NCI-H774 (cell line): ENCODE measurements around the gene SPTBN4.
A peak's percentile ranks its signal among the peaks of the same experiment; 100 is the strongest.
"Not testable (repeated sequence)": the region's sequence is repeated elsewhere in the genome, so short reads cannot be mapped to it uniquely, and the experiment has no call there.

ENCODE experiments used
- DNase-seq: peaks from one replicate; lab custom pipeline; 2025; lab: John Stamatoyannopoulos, UW

SPTBN4 gene

DNA sequence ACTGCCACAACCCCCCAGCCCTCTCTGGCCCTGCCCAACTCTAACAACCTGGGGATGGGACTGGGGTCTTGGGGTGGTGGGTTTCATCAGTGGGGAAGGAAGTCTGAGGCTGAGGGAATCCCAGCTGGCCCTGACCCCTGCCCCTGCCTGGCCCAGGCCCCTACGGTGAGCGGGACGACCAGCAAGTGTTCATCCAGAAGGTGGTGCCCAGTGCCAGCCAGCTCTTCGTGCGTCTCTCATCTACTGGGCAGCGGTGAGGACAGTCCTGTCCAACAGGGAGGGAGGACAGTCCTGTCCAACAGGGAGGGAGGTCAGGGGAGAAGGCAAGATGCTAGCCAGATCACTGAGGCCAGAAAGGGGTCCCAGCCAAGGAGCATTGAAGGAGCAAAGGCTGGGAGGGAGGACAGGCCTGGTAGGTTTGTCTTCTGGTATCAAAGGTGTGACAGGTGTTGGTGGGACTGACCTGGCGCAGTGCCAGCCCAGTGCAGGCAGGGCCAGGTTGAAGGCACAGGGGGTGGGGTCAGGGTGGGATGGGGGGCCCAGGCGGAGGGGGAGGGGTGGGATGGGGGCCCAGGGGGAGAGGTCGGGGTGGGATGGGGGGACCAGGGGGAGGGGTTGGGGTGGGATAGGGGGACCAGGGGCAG lies 122.2 kb downstream of the SPTBN4 start:
- DNase-seq, result no peak

DNA sequence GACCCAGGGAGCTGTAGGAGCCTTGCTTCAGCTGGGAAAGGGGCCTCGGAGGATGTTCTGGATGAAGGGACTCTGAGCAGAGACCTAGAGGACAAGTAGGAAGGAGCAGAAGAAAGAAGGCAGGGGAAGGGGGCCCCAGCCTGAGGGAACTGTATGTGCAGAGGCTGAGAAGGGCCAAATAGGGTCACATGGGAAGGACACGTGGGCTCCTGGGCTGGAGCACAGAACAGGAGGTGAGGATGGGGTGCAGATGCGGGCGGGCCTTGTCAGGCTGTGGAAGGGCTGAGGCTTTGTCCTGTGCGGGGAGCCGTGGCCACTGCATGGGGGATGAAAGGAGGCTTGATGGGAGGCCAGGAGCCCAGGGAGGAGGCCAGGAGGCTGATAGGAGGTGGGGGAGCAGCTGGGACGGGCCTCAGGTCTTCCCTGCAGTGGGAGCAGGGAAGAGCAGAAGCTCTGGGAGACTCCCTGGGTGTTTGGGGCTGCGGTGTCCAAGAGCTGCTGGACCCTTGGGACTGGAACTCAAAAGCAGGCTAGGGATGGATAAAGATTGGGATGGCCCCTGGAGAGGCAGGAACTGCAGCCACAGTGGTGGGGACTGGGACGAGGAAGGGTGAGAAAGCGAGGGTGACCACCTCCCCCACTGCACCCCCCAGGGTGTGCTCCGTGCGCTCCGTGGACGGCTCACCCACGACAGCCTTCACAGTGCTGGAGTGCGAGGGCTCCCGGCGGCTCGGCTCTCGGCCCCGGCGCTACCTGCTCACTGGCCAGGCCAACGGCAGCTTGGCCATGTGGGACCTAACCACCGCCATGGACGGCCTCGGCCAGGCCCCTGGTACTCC lies 123.0 kb downstream of the SPTBN4 start:
- DNase-seq, result no peak

DNA sequence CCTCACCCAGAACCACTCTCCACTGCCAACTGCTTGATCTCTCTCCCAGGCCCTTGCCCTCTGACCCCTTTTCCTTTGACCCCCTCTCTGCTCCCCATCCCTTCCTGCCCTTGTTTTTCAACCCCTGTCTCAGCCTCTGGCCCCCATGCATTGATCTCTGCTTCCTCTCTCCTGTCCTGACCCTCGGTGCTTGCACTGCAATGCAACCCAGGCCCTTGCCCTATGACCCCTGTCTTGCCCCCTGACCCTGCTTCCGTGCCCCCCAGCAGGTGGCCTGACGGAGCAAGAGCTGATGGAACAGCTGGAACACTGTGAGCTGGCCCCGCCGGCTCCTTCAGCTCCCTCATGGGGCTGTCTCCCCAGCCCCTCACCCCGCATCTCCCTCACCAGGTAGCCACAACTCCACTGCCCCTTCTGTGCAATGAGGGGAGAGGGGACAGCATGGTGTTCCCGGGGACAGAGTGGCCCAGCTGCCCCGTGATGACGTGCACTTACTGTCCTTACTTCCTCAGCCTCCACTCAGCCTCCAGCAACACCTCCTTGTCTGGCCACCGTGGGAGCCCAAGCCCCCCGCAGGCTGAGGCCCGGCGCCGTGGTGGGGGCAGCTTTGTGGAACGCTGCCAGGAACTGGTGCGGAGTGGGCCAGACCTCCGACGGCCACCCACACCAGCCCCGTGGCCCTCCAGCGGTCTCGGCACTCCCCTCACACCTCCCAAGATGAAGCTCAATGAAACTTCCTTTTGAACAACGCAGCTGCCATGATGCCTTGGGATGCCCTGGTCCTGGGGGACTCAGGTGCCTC lies 123.9 kb downstream of the SPTBN4 start:
- no peak for DNase-seq

DNA sequence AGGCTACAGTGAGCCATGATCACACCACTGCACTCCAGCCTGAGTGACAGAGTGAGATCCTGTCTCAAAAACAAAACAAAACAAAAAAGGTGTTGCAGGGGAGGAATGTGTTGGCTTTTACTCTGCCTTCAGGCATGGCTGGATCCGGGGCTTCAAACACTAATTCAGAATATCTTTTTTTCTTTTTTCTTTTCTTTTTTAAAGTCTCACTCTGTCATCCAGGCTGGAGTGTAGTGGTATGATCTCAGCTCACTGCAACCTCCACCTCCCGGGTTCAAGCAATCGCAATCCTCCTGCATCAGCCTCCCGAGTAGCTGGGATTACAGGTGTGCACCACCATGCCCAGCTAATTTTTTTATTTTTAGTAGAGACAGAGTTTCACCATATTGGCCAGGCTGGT lies 124.9 kb downstream of the SPTBN4 start:
- not testable (repeated sequence) for DNase-seq

DNA sequence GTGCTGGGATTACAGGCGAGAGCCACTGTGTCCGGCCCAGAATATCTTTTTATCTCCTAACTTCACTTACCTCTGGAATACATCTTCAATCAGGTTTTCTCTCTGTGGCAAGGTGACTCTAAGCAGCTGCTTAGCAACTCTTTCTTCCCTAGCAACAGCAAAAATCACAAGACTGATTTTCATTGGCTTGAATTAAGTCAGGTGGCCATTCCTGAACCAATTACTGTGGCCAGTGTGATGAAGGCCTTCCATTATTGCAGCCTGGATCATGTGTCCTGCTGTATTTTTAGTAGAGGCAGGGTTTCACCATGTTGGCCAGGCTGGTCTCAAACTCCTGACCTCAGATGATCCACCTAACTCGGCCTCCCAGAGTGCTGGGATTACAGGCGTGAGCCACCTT lies 125.4 kb downstream of the SPTBN4 start:
- DNase-seq, result peak; percentile 65

DNA sequence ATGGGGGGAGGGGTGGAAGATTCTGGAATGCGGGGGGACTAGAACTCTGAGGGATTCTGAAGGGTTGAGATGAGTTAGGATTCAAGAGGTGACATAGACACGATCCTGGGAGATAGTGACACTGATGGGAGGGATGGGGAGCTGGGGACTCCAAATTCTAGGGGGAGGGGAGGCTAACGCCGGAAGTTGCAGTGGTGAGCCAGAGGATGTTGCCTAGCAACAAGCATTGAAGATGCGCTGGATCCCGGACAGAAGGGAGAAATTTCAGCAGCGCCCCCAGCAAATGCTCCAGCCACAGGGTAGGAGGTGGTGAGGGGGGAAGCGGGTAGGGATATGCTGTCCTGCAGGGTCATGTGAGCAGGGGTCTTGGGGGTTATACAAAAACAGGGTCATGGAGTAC lies 127.5 kb downstream of the SPTBN4 start:
- no peak for DNase-seq

DNA sequence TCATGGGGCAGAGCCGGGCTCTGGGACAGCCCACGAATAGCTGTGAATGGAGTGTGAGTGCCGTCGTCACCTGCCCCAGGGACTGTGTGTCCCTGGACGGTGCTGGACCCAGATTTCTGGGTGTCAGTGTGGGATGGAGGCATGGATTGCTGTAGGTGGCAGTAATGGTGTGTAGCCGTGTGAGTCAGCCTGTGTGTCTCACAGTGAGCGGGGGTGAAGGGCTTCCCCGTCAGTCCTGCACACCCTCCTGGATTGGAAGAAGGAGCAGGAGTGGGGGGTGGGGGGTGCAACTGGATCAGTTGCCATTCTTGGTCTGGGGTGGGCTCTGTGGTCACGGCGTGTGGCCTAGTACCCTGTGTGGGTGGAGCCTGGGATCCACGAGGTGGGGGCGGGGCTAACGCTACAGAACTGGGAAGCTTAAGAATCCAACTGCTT lies 127.9 kb downstream of the SPTBN4 start:
- DNase-seq, result no peak

DNA sequence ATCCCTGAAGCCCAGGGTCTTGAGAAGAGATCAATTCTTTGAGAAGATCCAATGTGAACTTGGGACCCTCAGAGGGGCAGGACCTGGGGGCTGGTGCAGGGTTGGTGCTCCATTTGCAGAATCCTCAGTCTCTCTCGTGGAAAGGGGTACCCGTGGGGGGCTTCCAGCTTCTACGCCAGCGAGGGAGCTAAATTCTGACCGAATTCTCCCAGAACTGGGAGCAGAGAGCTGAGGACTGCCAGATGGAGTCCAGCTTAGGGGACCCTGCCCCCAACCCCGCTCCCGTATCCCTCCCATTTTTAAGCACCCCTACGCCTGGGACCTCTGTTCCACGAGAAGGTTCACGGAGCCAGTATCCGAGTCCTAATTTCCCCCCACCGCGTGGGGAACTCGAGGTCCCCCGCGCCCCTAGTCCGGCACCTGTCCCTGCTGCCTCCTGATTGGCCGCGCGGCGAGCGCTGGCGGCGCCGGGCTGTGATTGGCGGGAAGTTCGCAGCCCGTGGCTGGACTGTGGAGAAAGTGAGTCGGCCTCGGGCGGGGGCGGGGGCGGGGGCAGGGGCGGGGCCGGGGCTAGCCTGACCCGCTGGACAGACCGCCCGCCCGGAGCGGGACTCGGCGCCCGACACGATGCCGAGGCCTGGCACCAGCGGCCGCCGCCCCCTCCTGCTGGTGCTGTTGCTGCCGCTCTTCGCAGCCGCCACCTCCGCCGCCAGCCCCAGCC lies 130.0 kb downstream of the SPTBN4 start:
- no peak for DNase-seq

DNA sequence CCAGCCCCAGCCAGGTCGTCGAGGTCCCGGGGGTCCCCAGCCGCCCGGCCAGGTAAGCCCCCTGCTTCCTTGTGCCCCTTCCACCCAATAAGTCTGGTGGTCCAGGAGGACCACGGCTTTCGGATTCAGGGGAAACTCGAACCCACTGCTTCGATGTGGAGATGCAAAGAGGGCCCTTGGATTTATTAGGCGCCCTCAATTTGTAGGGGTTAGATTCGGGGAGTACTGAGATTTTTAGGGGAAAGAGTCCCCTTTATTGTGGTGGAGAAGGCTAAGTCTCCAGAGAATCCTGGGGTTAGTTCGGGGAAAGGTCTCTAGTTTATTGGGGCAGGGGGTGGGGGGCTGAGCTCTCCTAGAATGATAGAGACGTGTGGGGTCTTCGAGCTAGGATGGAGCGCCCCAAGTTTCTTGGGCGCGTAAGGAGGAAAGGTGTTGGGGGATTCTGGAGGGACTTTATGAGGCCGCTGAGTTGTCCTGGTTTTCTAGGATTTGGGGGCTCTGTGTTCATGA lies 130.6 kb downstream of the SPTBN4 start:
- DNase-seq, result no peak

DNA sequence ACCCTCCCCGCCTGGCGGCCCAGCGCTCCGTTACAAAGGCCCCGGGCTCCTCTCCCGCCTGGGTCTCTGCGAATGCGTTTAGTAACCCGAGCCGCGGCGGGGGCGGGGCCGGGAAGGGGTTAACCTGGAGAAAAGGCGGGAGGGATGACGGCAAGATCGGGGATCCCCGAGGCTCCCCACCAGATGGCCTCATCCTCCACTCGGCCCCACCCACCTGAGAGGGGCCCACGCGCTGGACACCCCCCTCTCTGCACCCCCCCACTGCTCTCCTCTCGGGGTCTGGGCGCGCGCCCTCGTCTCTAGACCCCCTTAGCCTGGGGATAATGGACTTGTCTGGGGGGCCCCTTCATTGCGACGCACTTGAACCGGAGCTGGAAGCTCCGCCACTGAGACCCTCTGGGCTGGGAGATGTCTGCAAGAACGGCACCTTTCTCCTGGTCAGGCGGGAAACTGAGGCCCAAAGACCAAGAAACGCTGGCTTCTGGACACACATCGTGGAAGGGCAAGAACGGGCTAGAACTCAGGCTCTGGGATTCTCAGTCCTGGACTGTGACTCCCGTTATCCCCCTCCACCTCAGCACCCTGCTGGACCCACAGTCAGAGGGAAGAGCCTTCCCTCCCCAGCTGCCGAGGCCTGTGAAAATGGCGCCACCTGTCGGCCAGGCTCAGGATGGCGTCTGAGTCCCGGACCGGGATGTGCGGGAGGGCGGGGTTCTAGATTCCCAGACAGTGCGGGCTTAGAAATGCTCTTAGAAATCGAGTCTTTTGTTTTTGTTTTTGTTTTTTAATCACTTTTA lies 131.5 kb downstream of the SPTBN4 start:
- peak; percentile 56 for DNase-seq

DNA sequence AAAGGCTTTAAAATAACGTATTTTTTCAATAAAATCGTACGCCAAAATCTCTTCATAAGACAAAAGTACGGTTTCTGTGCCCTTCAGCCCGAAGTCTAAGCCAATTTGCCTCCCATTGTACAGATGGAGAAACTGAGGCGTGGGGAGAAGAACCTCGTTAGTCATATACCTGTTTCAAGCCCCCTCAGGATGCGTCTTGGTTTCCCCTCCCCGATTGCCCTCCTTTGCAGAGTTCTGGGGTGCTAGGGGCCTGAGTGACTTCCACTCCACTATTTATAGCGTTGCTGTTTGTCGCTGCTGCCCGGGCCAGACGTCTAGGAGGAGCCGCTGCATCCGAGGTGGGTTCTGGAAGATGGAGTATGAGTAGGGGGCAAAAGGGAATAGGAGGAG lies 132.1 kb downstream of the SPTBN4 start:
- no peak for DNase-seq

DNA sequence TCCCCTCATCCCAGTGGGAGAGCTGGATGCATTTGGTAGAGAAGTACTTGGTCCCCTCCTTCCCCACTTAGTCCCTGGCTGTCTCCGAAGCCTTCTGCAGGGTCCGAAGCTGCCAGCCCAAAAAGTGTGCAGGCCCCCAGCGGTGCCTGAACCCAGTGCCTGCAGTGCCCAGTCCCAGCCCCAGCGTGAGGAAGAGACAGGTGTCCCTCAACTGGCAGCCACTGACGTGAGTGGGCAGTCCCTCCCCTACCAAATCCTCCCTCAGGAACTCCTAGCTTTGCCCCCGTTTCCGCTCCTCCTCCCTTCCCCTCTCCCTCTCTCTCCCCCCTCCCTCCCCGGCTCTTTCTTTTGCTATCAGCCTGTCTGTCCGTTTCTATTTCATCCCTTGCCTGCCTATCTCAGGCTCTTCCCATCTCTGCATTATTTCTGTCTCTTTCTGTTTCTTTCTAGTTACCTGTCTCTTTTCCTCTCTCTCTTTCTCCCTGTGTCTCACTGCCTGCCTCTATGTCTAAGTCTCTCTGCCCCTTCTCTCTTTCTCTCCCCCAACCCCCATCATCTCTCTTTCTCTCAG lies 132.6 kb downstream of the SPTBN4 start:
- DNase-seq, result no peak

DNA sequence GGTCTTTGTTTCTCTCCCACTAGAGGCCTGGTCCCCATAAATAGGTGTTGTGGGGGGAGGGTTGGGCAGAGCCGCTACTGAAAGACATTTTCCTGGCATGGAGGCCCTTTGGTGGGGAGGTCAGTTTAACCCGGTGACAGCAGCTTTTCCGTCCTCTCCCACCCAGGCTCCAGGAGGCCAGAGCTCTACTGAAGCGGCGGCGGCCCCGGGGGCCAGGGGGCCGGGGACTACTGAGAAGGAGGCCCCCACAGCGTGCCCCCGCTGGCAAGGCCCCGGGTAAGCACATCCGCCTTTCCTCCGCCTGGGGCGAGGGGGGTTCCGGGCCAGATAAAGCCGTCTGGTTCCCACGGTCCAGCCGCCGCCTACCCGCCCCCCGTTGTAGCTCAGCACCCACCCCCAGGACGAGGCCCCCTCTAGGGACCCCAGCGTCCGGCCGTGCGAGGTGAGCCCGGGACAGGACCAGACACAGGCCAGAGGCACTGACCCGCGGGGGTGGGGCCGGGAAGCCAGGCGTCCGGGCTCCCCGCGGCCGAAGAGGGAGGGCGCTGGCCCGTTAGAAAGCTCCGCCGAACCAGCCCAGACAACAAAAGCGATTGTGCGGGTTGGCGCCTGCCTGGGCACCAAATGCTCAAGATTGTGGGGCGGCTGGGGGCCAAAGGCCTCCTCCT lies 133.2 kb downstream of the SPTBN4 start:
- DNase-seq, result no peak

DNA sequence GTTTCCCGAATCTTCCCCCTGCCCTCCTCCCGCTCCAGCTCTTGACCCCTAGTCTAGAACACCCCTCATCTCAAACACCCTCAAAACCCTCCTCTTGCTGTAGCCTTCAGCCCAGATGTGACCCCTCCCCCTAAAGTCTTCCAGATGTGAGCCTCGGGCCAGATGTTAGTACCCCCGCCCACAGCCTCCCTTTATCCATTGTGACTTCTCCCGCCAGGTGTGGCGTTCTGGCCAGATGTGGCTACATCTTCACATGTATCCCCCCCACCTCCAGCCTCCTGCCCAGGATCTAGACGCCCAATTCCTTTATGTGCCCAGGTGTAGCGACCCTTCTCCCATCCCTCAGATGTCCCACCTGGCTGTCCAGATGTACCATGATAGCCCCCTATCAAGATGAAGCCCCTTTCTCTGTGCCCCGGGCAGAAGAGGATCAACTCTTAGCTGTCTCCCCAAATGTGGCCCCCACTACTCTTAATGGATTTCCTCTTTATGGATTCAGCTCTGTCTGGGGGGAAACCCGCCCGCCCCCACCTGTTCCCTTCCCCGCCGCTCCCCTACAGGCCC lies 133.9 kb downstream of the SPTBN4 start:
- no peak for DNase-seq

DNA sequence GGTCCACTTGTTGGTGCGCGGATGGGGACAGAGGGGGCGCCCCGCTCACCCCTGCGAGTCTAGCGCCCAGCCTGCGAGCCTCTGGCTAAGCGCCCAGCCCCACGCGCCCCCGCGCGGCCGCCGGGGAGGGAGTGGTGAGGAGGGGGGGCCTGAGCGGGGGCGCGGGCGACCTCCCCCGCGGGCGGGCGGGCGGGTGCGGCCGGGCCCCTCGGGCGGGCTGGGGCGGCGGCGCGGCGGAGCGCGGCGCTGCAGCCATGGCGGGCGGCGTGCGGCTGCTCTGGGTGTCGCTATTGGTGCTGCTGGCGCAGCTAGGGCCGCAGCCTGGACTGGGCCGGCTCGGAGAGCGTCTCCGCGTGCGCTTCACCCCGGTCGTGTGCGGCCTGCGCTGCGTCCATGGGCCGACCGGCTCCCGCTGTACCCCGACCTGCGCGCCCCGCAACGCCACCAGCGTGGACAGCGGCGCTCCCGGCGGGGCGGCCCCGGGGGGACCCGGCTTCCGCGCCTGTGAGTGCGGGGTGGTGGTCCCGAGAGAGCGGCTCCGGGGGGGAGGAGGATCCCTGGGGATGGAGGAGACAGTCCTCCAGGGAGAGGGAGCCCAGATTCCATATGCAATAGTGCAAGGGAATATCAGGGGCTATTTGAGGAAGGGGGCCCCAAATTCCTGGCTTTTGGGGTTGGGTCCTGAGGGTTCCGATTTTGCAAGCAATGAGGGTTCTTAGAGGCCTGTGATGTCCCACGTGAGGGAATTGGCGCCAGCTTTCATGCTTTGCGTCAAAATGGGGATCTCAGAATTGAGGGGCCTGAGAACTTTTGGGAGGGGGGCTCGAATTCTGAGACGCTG lies 134.6 kb downstream of the SPTBN4 start, which contains the start of gene LTBP4:
TSS of gene LTBP4 (plus strand) at position 236 of the 841 bp plus-strand sequence. CDS start at position 255, 19 bp downstream.
- DNase-seq, result no peak

DNA sequence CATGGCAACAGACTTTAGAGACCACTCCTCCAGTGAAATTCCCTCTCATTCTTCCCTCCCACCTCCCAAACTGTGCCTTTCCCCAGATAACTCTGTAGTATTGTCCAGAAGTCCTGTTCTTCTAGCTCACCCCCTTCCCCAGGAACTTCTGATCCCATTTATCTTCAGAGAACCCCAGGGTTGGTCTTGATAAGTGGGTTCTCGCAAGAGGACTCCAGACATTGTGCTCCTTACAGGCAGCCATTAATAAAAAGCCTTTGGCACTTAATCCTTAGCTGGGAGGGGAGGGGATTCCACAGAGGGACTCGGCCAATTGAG lies 136.2 kb downstream of the SPTBN4 start:
- no peak for DNase-seq

DNA sequence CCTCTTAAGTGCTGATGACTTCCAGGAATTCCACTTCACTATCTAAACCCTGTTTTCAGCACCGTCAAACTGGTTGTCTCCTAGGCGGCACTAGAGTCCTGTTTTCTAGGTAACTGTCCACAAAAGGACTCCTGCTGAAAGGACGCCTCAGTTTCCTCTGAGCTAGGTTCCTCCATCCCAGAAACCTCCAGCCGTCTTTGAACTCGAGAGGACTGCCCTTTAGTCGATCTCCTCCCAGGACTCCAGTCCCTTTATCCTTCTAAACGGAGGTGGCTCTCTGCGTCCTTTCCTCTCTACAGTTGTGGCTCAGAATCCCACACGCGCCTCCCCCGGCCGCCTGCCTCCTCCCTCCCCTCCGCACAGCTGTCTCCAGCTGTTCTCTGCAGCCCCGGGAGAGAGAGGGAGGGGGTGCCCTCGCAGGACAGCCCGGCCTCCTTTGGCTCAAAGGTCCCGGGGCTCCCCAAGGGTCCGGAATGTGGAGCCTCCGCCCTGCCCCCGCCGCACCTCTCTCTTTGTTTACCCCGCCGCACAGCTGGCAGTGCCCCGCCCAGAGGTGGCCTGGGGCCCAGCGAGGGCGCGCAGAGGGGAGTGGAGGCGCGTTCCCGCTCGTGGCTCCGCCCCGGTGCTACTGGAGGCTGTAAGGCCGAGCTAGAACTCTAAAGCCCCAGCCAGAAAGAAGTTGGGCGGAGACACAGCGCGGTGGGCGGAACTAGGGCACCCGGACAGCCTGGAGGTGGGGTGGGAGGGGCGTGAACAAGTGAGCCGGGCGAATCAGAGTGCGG lies 136.8 kb downstream of the SPTBN4 start:
- peak; percentile 95 for DNase-seq

DNA sequence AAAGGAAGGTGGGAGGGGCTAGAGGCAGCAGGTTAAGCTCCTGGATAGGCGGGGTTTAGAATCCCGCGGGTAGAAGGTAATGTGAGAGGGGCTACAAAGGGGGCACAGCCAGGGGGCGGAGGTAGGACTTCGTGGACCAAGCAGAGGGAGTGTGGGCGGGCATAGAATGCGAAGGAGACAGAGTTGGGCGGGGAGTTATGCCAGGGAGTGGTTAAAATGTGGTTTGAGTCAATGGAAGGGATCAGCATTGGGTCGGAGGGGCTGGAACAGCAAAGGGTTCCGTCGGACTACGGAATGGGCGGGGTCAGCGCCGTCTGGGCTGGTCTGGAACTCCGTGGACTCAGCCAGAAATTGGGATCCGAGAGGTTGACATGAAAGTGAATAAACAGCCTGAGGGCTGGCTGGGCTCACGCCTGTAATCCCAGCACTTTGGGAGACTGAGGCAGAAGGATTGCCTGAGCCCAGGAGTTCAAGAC lies 137.4 kb downstream of the SPTBN4 start:
- no peak for DNase-seq
